Testis (tissue), 2 donors: ENCODE data around the gene FDPS.
"Not testable (repeated sequence)": the region's sequence is repeated elsewhere in the genome, so short reads cannot be mapped to it uniquely, and the experiment has no call there.

Experiments
- POLR2A ChIP-seq: fragments of 450-650 bp; IDR thresholded peaks from one replicate; pipeline ENCODE4 v1.6.1; 2017; ENCODE audit warnings: antibody characterized with exemption, mild to moderate bottlenecking, moderate library complexity
- TF ChIP-seq, protein P1 (sequence below), 3 experiments: fragments of 450-650 bp in 2 of 3; fragments of 200-600 bp in 1 of 3; sonication (generic) in 1 of 3; IDR thresholded peaks; one replicate each; pipeline ENCODE4 v1.5.1; 2016 to 2019; ENCODE audit warnings: antibody characterized with exemption in 3 of 3, mild to moderate bottlenecking in 2 of 3, moderate library complexity in 1 of 3

- TF ChIP-seq, protein P1, sequence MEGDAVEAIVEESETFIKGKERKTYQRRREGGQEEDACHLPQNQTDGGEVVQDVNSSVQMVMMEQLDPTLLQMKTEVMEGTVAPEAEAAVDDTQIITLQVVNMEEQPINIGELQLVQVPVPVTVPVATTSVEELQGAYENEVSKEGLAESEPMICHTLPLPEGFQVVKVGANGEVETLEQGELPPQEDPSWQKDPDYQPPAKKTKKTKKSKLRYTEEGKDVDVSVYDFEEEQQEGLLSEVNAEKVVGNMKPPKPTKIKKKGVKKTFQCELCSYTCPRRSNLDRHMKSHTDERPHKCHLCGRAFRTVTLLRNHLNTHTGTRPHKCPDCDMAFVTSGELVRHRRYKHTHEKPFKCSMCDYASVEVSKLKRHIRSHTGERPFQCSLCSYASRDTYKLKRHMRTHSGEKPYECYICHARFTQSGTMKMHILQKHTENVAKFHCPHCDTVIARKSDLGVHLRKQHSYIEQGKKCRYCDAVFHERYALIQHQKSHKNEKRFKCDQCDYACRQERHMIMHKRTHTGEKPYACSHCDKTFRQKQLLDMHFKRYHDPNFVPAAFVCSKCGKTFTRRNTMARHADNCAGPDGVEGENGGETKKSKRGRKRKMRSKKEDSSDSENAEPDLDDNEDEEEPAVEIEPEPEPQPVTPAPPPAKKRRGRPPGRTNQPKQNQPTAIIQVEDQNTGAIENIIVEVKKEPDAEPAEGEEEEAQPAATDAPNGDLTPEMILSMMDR (IDR thresholded peaks at IDR 0.05): not testable (repeated sequence)
- not testable (repeated sequence) for TF ChIP-seq POLR2A
Observed at GRCh38 chr1:155328856-155329255, 20.2 kb downstream of the FDPS start.
